ENCODE data around the gene USP34.
"Not testable (repeated sequence)": the region's sequence is repeated elsewhere in the genome, so short reads cannot be mapped to it uniquely, and the experiment has no call there.

The USP34 gene

DNA sequence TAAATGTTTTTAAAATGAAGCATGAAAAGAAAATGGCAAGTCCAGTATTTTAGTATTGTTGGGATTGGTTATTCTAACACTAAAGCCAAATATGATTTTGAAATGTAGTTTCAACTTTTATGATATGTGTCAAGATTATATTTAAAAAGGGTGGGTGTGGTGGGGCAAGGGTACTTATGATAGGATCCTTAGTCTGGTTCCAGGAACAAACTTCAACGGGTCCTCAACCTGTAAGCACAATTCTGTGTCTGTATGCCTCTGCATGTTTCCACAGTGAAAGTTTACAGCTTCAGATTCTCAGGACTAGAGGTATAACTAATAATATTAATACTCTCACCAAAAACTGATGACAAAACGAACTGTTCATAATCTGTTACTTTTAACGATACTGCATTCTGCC lies 5.8 kb downstream of the USP34 start:
- in situ Hi-C loops (cut with MboI; ENCODE audit: low sequenced_read_pairs): no loop called here

DNA sequence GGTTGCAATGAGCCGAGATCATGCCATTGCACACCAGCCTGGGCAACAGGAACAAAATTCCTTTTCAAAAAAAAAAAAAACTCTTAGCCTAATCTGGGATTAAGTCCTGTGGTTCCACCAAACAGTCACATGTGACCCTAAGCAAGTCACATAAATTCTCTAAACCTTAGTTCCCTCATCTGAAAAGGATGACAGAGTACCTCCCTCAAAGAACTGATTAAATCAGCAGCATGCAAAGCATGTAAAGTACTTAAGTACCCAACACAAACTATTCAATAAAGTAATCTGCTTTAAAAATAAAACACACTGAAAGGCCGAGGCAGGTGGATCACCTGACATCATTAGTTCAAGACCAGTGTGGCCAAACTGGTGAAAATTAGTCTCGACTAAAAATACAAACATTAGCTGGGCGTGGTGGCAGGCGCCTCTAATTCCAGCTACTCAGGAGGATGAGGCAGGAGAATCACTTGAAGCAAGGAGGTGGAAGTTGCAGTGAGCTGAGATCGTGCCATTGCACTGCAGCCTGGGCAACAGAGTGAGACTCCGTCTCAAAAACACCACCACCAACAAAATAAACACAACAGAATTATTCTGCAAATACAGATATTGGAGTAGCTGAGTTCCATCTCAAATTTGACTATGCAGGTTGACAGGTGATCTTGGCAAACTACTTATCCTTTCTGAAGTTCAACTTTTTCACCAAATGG lies 7.0 kb downstream of the USP34 start:
- in situ Hi-C loops (cut with MboI; ENCODE audit: low sequenced_read_pairs): no loop called here

DNA sequence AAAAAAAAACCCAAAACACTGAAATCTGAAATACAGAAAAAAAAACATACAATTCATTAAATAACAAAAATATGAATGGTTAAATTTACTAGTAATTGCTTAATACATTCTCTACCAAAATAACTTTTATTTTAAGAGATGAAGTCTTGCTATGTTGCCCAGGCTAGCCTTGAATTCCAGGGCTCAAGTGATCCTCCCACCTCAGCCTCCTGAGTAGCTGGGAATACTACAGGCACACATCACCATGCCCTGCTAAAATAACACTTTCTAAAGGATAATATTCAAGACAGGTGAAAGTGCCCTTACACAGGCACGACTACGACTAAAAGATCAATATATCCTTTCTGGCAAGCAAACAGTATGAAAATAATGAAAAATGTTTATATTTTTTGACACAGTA lies 9.5 kb downstream of the USP34 start:
- in situ Hi-C loops (cut with MboI; ENCODE audit: low sequenced_read_pairs): no loop called here

DNA sequence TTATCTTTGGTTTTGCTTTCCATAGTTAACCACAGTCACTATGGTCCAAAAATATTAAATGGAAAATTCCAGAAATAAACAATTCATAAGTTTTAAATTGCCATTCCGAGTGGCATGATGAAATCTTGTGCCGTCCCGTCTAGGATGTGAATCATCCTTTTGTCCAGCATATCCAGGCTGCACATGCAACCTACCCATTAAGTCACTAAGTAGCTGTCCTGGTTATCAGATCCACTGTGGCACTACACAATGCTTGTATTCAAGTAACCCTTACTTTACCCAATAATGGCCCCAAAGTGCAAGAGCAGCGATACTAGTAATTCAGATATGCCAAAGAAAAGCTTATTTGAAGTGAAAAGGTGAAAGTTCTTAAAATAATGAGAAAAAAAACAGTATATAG lies 10.7 kb downstream of the USP34 start:
- in situ Hi-C loops (cut with MboI; ENCODE audit: low sequenced_read_pairs): no loop called here

DNA sequence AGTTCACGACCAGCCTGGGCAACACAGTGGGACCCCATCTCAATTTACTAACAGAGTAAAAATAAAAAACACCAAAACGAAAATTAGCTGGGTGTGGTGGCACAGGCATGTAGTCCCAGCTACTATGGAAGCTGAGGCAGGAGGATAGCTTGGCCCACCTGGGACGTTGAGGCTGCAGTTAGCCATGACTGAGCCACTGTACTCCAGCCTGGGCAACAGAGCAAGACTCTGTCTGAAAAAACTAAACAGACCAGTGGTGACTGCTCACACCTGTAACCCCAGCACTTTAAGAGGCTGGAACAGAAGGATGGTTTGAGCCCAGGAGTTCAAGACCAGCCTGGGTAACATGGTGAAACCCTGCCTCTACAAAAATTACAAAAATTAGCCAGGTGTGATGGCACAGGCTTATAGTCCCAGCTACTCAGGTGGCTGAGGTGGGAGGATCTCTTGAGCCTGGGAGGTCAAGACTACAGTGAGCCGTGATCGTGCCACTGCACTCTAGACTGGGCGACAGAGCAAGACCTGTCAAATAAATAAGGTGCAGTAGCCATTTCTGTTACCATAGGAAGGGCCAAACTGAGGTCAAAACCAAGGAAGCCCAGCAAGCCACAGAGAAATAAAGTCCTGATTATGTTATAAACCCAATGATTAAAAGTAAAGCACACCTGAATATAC lies 14.0 kb downstream of the USP34 start:
- in situ Hi-C loops (cut with MboI; ENCODE audit: low sequenced_read_pairs): no loop called here

DNA sequence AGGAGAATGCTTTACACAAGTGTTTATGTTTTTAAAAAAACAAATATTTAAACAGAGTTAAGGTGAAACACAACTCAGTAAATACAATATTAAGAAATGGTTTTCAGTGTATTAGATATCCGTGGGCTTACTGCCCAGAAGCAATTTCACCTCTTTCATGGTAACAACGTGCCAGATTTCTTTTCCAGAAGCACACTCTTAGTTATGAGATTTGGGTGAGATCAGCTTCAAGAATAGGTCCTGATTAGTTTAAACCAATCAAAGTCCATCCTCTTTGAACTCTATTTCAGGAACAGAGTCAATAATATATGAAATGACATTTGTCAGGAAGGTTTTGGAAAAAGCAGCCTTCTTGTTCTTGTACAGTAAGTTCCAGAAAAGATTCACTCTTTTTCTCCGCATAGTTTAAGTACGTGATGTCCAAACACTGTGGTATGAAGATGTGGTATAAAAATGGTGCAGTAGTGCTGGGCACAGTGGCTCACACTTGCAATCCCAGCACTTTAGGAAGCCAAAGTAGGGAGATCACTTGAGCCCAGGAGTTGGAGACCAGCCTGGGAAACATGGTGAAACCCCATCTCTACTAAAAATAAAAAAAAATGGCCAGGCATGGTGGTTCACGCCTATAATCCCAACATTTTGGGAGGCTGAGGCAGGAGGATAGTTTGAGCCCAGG lies 14.7 kb downstream of the USP34 start:
- in situ Hi-C loops (cut with MboI; ENCODE audit: low sequenced_read_pairs): no loop called here

DNA sequence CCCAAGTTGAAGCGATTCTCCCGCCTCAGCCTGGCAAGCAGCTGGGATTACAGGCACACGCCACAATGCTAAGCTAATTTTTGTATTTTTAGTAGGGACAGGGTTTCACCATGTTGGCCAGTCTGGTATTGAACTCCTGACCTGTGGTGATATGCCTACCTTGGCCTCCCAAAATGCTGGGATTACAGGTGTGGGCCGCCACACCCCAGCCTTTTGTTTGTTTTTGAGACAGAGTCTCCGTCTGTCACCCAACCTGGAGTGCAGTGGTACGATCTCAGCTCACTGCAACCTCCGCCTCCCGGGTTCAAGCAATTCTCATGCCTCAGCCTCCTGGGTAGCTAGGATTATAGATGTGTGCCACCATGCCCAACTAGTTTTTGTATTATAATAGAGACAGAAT lies 15.9 kb downstream of the USP34 start:
- in situ Hi-C loops (cut with MboI; ENCODE audit: low sequenced_read_pairs): not testable (repeated sequence)

DNA sequence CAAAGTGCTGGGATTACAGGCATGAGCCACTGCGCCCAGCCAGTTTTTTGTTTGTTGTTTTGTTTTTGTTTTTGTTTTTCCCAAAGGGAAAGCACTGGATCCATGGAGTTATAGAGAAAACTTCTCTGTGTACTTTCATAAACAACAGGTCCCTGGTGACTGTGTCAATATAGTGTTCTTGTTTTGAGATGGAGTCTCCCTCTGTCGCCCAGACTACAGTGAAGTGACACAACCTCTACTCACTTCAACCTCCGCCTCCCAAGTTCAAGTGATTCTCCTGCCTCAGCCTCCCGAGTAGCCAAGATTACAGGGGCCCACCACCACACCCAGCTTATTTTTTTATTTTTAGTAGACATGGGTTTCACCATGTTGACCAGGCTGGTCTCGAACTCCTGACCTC lies 16.5 kb downstream of the USP34 start:
- in situ Hi-C loops (cut with MboI; ENCODE audit: low sequenced_read_pairs): no loop called here

DNA sequence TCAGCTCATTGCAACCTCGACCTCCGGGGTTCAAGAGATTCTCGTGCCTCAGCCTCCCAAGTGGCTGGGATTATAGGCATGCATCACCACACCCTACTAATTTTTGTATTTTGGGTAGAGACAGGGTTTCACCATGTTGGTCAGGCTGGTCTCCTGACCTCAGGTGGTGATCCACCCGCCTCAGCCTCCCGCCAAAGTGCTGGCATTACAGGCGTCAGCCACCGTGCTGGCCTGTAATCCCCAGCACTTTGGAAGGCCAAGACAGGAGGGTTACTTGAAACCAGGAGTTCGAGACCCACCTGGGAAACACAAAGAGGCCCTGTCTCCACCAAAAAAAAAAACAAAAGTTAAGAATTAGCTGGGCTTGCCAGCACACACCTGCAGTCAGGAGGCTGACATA lies 18.5 kb downstream of the USP34 start:
- in situ Hi-C loops (cut with MboI; ENCODE audit: low sequenced_read_pairs): no loop called here

DNA sequence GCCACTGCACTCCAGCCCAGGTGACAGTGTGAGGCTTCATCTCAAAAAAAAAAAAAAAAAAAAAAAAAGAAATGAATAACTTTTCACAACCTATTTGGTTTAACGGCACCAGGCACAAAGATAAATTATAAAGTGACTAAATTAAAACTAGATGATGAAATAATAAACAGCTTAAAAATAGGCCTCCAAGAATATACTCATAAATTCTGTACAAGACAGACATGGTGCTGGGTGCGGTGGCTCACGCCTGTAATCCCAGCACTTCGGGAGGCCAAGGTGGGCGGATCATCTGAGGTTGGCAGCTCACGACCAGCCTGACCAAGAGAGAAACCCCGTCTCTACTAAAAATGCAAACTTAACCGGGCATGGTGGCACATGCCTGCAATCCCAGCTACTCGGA lies 19.7 kb downstream of the USP34 start:
- in situ Hi-C loops (cut with MboI; ENCODE audit: low sequenced_read_pairs): no loop called here

DNA sequence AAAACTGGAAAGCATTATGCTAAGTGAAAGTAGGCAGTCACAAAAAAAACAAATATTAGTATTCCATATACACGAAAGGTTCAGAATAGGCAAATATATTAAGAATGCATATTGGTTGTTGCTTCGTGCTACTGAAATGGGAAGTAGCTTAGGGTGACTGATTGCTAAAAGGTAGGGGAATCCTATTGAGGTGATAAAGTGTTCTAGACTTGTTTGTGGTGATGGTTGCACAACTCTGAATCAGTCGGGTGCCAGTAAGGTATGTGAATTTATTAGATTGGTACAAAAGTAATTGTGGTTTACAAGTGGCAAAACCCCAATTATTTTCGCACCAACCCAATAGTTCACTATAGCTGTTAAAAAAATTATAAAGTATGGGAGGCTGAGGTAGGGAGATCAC lies 20.7 kb downstream of the USP34 start:
- in situ Hi-C loops (cut with MboI; ENCODE audit: low sequenced_read_pairs): no loop called here

DNA sequence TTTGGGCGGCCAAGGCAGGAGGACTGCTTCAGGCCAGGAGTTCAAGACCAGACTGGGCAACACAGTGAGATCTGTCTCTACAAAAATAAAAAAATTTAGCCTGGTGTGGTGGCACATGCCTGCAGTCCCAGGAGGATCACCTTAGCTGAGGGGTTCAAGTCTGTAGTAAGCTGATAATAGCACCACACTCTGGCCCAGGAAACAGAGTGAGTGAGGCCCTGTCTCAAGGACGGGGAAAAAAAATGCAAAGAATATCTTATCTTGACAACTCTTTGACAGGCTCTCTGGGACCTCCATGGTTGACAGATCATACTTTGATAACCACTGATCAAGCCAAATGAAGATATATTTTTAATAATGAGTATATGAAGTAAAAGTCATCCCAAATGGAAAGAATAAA lies 22.7 kb downstream of the USP34 start:
- in situ Hi-C loops (cut with MboI; ENCODE audit: low sequenced_read_pairs): no loop called here

DNA sequence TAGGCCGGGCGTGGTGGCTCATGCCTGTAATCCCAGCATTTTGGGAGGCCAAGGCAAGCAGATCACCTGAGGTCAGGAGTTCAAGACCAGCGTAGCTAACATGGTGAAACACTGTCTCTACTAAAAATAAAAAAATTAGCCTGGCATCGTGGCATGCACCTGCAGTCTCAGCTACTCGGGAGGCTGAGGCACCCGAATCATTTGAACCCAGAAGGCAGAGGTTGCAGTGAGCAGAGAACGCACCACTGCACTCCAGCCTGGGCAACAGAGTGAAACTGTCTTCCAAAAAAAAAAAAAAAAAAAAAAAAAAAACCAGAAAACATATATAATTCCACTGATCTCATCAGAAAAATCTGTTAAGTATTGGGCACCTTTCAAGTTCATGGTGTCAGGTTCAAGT lies 23.9 kb downstream of the USP34 start:
- in situ Hi-C loops (cut with MboI; ENCODE audit: low sequenced_read_pairs): not testable (repeated sequence)

DNA sequence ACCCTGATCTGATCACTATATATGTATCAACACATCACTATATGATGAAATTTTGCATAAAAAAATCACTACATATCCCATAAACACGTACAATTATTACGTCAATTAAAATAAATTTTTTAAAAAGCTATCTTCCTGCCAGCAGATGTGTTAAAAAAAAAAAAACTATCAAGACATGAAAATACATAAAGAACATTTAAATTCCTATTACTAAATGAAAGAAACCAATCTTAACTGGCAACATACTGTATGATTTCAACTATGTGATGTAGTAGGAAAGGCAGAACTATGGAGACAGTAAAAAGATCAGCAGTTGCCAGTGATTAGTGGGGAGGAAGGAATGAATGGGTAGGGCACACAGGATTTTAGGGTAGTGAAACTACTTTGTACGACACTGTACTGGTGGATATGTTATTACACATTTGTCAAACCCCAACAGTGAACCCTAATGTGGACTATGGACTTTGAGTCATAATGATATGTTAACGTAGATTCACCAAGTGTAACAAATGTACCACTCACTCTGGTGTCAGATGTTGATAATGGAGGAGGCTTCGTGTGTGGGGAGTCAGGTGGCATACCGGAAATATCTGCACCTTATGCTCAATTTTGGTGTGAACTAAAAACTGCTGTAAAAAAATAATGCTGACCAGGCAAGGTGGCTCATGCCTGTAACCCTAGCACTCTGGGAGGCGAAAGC lies 27.4 kb downstream of the USP34 start:
- in situ Hi-C loops (cut with MboI; ENCODE audit: low sequenced_read_pairs): no loop called here

DNA sequence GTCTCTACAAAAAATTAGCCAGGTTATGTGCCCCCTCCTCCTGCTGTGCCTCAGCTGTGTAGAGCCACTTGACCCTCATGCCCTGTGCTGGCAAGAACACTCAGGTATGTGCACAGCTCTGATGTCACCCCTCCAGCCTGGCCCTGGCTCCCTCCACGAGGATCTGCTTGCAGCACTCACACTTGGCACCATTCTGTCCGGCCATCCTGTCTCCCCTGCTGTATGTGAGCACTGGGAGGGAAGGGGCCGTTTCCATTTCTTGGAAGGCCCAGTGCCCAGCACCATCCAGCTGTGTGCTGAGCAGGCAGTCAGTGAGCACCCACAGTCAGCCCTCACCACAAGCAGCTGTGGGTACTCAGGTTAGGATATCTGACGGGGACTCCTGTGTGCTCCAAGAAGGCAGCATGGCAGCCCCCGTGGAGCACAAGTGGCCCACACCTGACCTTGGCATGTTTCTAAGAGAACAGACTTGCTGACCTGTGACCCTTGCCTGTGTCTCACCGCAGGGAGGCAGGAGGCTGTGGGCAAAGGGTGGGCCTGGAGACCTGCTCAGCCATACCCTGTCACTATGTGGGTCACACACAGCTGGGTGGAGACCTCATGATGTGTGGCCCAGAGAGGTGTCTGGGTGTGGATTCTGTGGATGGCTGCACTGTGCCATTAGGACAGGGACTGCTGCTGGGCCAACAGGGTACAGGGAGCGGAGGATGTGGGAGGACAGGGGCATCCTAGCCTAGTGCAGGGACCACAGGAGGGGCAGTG lies 31.5 kb downstream of the USP34 start:
- in situ Hi-C loops (cut with MboI; ENCODE audit: low sequenced_read_pairs): no loop called here

DNA sequence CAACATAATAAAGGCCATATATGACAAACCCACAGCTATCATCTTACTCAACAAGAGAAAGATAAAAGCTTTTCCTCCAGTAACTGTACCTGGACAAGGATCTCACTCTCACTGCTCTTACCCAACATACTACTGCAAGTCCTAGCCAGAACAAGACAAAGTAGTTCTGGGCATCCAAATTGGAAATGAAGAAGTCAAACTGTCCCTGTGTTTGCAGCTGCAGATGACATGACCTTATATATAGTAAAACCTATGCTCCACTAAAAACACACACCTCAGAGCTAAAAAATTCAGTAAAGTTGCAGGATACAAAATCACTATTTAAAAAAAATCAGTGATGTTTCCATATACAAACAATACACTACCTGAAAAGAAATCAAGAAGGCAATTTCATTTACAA lies 32.2 kb downstream of the USP34 start:
- in situ Hi-C loops (cut with MboI; ENCODE audit: low sequenced_read_pairs): no loop called here

DNA sequence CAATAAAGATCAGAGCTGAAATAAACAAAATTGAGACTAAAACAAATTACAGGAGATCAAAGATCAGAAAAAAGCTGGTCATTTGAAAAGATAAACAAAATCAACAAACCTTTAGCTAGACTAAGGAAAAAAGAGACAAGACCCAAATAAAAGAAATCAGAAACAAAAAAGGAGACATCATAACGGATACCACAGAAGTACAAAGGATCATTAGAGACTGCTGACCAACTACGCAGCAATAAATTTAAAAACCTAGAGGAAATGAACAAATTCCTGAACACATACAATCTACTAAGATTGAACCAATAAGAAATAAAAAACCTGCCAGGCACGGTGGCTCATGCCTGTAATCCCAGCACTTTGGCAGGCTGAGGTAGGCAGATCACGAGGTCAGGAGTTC lies 33.7 kb downstream of the USP34 start:
- in situ Hi-C loops (cut with MboI; ENCODE audit: low sequenced_read_pairs): no loop called here

DNA sequence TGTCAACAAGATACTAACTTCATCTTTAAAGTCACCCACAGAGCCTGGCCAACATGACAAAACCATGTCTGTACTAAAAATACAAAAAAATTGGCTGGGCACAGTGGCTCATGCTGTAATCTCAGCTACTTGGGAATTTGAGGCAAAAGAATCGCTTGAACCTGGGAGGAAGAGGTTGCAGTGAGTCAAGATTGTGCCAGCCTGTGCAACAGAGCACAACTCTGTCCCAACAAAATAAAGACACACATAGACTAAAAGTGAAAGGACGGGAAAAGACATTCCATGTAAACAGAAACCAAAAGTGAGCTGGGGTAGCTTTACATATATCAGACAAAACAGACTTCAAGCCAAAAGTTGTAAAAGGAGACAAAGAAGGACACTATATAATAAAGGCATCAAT lies 34.8 kb downstream of the USP34 start:
- in situ Hi-C loops (cut with MboI; ENCODE audit: low sequenced_read_pairs): no loop called here

DNA sequence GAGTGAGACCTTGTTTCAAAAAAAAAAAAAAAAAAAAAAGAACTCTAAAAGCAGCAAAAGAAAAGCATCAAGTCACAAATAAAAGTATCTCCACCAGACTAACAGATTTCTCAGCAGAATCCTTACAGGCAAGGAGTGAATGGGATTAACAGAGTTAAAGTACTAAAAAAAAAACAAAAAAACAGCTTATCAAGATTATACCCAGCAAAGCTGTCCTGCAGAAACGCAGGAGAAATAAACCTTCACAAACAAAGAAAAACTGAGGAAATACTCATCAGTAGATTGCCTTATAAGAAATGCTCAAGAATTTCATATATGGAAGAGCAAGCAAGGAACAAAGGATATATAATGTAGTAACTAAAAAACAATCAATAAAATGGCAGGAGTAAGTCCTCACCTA lies 35.6 kb downstream of the USP34 start:
- in situ Hi-C loops (cut with MboI; ENCODE audit: low sequenced_read_pairs): no loop called here

DNA sequence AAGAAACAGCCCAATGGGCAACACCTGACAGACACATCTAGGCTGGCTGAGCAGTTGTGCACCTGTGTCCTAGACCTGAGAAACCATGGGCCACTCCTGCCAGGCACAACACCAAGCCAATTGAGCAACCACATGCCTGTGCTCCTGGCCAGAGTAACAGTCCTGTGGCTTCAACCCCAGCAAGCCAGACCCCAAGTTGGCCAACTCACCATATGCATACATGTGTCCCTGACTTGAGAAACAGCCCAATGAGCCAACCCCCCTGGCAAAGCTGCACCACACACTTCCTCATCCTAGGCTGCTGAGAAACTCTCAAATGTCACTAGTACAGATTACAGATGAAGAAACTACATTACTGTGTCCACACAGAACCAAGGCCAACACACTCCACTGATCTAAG lies 36.6 kb downstream of the USP34 start:
- in situ Hi-C loops (cut with MboI; ENCODE audit: low sequenced_read_pairs): no loop called here

DNA sequence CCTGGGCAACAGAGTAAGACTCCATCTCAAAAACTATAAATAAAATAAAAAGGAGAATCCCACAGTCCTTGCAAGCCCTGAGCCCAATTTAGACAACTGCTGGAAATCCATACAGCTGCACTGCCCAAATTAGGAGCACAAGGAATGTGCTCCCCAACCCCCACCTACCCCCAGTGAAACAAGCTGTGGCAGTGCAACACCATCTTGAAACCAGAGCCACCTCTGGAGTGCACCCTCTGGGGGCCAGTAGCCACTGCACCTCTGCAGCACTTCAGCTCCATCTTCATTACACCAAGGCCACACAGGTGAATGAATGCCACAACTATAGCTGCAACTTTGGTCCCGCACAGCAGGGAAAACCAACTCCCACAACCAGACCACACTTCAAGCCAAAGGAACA lies 37.3 kb downstream of the USP34 start:
- in situ Hi-C loops (cut with MboI; ENCODE audit: low sequenced_read_pairs): no loop called here

Data from HL-60/S4 treated with retinoic acid at 250 ng/mL for 4 days and 3 days (cell line).